GM21717 (cell line): Measurements from ENCODE around the gene AP3B2.

Experiments used
- ATAC-seq: cut with Tn5 transposase; IDR thresholded peaks from one replicate; pipeline ENCODE4 v1.9.1; 2021; ENCODE audit warnings: mild to moderate bottlenecking, moderate library complexity; ENCODE audit not compliant: unreplicated experiment

AP3B2 gene

DNA sequence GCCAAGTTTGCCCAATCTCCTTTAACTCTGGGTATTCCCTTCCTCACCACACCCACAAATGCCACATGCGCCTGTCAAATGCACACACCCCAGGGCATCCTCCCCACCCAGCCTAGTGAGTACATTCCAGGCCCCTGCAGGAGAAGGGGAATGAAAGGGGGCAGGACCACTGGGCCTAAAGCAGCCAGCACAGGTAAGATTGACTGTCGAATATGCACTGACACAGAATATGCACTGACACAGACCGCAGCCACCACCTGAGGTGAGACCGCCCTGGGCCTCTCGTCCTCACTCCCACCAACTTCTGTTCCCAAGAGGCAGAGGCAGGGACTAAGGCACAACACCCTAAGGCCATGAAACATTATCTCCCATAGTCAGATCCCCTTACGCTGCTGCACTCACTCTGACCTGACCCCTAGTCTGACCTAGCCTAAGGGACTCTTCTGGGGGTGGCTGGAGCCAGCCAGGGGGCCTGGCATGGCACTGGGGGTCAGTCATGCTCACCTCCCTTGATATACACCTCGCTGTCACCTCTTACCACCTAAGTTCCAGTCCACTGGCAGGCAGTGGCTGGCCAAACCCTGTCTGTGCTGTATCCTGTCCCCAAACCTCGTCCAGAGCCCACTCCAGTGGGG lies 10.8 kb downstream of the AP3B2 start:
- no peak for ATAC-seq

DNA sequence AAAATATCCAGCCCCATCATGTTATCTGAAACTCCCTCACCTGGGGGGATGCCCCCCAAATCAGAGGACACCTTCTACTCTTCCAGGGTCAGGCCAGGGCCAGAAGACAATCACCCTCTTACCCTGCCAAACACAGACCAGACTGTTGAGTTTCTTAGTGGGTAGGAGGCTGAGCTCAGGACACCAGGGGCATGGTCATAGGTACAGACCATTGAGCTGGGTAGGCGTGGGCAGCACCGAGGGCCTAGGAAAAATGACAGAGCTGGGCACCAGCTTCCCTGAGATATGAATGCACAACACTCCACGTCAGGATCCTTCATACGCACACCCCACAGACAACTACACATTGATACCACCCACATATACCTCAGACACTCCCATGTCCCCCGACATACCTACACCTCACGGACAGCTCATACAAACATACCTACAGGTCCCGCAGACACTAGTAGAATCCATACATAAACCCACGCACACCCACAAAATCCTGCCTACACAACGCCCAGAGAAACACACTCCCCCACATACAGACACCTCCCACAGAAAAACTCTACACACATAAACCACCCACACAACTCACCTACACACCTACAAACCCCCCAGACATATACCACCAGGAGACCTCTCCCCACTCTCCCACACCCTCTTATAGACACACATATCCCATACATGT lies 11.8 kb downstream of the AP3B2 start:
- ATAC-seq: no peak

DNA sequence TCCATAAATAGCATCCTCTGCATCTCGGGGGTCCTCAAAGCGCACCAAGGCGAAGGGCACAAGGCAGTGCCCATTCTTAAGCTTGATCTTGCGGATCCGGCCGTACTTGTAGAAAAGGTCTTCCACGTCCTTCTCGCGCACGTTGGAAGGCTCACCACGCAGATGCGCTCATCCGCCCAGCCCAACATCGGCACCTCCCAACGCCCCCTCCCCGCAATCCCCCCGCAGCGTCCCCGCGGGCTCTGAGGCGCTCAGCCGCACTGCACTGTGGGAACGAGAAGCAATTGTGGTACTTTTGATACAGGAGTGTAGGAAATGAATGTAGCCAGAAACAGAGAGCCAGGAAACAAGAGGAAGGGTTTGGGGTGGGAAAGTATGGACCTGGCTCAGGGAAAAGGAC lies 17.5 kb downstream of the AP3B2 start:
- ATAC-seq: no peak

DNA sequence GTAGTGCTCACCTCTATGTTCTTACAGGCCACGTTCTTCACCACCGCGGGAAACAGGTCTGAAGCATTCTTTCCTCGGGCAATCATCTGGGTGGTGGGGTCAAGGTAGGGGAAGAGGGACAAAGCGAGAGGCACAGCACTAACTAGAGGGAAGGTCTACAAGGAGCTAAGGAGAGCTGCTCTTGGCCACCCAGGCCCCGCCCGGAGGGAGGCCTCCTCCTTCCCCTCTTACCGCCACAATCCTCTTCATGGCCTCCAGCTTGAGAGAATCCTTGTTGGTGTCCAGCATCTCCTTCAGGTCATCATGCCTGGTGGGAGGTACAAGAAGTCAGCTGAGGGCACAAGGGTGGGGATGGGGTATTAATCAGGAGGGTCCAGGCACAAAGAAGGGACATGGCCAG lies 20.5 kb downstream of the AP3B2 start:
- ATAC-seq: no peak

DNA sequence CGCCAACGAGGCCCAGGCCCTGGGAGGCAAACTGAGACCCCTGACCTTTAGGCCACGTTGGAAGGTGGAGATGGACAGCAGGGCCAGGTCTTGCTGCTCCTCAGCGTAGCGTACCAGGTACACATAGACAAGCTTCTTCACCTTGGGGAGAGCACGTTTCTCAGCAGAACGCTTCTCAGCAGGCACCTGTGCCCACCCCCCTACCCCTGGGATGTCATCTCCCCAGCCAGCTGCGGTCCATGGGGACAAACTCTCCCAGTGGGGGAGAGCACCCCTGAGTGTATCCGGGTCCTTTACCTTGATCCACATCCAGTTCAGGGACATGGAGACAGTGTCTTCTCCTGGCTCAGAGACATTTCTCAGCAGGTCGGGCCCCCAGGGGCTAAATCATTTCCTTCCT lies 21.0 kb downstream of the AP3B2 start:
- no peak for ATAC-seq

DNA sequence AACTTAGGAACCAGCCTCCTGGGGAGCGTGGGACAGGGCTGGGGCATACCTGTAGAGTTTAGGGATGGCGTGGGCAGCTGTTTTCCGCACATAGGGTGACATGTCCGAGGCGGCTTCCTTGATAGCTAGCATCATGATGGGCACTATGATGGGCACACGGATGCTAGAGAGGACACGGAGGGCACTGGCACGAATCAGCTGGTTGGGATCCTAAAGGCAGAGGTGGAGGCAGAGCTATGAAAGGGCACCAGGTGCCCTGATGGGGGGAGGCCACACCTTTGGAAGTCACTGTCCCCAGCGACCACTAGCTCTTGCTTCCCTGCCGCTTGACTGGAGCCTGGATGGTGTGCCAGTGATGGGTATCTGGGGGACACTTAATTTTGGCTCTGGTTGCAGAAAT lies 28.3 kb downstream of the AP3B2 start:
- ATAC-seq: no peak

DNA sequence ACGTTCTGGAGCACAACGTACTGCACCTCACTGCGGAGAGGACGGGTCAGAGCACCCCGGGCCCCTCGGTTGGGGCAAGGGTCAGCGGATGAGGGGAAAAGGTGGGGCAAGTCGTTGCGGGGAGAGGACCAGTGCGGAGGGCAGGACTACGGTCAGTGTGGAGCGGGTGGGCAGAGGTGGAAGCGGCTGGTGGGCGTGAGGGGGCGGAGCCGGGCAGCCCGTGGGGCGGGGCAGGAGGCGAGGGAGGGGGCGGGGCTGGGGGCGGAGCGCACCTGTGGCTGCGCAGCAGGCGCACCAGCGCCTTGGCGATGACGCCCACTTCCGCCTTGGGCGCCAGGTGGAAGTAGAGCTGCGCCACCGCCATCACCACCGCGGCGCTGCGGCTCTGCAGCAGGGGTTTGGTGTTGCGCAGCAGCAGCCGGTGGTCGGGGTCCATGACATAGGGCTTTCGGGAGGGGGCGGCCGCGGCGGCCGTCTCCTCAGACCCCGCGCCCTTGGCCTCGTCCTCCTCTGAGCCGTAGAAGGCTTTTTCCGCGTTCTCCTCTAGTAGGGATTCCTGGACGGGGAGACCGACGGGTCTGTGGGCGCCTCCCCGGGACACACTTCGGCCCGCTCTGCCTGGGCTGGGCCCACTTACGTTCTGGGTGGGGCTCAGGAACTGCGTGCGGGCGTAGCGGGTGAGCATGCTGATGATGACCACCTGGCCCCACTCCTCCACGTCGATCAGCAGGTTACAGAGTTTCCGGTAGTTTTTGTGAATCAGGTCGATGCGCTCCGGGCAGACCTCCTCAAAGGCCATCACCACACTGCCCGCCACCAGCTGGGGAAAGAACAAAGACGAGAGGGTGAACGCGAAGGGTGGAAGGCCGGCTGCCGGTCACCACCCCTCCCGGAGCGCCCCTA lies 29.2 kb downstream of the AP3B2 start:
- peak; percentile 87 for ATAC-seq

DNA sequence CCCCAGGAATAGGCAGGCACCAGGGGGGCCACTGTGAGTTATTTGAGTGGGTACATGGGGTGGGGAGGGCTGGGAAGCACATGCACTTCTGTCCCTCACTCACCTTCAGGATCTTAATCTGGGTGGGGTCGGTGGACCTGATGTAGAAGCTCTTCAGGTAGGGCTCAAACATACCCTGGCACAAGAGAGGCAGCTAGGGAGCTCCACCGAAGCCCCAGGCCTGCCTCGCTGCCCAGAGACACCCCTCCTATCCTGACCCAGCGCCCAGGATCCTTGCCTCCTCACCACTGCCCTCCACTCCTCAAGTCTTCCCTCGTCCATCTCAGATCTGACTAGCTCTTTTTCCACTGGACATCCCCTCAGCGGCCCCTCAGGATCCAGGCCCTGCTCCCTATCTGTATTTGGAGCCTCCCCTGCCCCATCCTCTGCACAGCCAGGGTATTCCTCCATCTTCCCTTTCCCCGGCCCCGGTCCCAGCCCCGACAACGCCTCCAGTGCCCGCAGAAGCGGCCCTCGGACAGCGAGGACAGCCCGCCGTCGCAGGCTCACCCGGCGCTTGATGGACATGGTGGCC lies 30.0 kb downstream of the AP3B2 start:
- ATAC-seq: no peak

DNA sequence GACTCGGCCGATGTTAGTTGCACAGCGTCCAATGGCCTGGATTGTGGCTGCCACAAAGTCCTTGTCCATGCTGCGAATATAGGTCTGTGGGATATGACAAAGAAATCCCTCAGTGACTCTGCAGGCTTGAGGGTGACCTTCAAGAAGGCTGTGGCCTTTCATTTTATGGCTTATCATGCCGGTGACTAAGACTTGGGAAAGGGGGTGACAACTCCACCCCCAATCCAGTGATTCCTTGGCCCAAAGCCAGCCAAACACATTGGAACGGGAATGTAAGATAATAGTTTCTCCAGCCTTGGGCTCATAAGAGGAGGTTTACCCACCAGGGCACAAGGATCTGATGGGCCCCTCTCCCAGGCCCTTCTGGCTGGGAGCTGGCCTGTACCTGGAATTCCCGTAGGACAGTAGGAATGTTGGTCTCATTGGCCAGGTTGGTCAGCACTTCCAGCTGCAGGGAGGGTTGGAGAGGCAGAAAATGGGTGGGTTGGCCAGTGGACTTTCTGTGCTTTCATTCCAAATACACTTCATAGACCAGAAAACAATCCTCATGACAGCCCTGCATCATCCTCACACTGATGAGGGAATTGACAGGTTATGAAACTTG lies 31.9 kb downstream of the AP3B2 start:
- ATAC-seq: no peak

DNA sequence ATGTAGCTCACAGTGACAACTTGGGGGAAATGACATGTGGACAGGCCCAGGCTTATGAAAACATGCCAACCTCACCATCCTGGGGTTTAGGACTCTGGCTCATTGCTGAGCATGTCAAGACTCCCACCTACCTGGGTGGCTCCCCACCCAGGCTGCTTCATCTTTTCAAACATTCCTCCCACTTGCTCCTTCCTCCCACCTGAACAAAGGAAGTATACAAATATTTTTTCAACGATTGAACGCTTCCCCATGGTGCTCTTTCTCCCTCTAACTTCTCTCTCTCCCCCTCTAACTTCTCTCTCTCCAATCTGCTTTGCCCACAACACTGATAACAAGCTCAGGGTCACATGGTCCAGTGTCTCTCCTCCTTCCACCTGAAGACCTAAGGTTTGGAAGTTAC lies 34.8 kb downstream of the AP3B2 start:
- ATAC-seq: no peak

DNA sequence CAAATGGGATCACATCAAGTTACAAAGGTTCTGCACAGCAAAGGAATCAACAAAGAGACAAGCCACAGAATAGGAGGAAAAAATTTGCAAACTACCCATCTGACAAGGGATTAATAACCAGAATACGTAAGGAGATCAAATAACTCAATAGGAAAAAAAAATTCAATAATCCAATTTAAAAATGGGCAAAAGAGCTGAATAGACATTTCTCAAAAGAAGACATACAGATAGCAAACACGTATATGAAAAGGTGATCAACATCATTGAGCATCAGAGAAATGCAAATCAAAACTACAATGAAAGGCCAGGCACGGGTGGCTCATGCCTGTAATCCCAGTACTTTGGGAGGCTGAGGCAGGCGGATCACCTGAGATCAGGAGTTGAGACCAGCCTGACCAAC lies 39.0 kb downstream of the AP3B2 start:
- no peak for ATAC-seq

DNA sequence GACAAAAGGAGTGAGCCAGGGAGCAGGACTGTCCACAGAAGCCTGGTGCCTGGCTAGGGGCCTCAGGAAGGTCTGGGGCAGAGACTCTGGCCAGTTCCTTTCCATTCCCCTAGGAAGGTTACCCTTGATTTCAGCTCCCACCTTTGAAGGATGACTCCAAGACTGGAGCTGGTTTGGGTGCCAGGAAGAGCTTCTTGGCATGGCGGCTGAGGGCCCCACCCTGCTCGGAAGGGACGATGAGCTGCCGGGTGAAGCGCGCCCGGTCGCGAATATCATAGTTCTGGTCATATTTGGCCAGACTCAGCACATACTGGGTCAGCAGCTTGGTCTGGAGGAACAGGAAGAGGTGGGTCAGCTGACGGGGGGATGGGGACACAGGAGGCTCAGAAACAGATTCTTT lies 43.1 kb downstream of the AP3B2 start:
- no peak for ATAC-seq

DNA sequence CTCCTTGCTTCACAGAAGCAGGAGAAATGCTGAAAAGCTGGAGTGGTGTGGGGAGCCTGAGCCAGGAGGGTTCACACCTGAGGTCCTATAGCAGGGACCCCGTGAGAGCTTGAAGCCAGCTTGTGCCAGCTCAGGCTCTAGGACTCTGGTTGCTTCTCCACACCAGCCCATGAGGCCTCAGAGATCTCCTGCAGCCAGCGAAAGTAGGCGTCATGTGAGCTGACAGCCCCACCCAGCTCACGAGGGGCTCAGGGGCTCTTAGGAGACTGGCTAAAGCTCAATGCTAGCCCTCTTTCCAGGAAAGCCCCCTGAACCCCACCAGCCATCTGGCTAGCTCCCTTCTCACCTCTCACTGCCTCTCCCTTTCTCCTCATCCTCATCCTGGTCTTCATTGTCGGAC lies 45.7 kb downstream of the AP3B2 start:
- ATAC-seq: no peak

DNA sequence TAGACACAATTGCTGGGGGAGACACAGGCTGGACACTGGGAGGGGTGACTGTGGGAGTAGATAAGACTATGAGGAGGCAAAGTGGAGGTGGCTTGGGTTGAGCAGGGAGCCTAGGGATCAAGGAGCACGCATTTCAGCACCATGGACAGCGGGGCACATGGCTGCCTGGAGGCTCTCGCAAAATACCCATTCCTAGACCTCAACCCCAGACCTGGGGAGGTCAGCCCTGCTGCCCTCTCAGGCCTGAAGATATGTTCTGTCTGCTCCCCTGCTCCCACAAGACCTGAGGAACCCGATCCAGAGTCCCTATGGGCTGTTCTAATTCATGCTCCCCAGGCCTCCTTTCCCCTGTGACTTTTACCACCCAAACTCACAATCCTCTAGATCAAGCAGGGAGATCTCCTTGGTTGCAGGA lies 46.5 kb downstream of the AP3B2 start:
- no peak for ATAC-seq

DNA sequence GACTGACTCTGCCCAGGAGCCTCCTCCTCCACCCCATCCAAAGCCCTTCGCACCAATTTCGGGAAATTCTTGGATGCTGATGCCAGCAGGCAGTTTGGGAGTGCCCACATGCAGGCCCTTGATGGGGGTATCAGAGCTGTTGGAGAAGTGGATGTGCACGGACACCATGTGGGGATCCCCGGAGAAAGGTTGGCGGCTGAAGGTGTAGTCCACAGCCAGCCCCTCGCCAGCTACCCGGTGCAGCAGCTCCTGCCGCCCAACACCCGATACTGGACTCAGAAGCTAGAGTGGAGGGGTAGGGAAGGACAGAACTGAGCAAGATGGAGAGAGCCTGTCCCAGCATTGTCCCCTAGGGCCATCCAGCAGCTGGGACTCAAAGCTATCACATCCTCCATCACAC lies 47.0 kb downstream of the AP3B2 start:
- no peak for ATAC-seq

DNA sequence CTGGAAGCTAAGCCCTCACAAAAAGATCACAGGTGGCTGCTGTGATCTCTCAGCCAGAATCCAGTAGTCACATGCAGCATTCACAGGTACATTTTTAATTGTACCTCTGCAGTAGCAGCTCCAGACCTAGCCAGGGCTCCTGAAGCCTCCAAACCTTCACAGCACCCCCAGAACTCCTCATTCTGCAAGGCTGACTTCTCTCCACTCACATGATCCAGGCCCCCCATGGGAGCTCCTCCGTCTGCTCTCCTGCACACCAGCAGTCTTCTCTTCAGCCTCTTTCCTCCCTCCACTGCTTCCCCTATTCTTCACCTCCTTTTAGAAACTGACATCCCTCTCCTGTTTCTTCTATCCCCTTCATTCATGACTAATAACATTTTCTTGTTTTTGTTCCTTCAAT lies 49.3 kb downstream of the AP3B2 start:
- no peak for ATAC-seq

DNA sequence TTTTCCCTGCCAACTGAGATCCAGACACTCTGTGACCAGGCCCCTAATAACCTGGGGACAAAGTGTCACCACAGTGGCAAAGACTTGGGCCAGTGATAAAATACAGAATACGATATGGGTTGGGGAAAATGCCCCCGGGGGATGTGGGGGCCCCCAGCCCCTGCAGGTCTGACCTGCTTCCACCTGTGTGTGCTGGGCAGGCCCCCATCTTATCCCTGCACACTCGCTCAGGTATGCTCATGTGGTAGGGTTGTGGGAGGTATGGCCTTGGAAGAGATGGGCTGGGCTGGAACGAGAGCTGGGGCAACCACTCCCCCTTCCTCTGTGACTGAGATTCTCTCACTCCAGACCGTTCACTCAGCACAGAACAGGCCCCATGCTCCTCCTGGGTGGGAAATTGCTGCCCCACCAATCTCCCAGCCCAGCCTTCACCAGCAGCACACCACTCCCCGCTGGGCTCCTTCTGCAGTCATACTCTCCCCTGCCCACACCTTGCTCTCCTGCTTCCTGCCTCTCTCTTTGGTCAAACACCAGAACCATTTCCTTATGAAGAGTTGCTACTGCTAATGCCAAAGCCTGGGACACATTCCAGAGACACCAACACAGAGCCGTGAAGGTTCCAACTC lies 52.9 kb downstream of the AP3B2 start:
- no peak for ATAC-seq

DNA sequence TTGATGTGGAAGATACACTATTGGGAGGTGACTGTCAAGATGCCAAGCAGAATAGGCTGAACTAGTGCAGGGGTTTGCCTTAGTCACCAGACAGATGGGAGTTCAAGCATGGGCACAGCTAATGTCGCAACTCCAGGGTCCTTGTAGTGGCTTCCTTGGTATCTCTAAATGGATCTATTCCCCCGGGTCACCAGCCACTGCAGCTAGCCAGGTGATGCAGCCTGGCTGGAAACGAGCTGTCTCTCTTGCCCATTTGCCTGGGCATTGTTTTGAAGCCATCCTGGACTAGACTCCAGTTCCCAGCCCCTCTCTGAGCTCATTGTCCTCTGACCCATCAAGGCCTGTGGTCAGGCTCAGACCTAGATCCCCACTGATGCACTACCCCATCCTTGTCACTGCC lies 54.1 kb downstream of the AP3B2 start:
- ATAC-seq: no peak

DNA sequence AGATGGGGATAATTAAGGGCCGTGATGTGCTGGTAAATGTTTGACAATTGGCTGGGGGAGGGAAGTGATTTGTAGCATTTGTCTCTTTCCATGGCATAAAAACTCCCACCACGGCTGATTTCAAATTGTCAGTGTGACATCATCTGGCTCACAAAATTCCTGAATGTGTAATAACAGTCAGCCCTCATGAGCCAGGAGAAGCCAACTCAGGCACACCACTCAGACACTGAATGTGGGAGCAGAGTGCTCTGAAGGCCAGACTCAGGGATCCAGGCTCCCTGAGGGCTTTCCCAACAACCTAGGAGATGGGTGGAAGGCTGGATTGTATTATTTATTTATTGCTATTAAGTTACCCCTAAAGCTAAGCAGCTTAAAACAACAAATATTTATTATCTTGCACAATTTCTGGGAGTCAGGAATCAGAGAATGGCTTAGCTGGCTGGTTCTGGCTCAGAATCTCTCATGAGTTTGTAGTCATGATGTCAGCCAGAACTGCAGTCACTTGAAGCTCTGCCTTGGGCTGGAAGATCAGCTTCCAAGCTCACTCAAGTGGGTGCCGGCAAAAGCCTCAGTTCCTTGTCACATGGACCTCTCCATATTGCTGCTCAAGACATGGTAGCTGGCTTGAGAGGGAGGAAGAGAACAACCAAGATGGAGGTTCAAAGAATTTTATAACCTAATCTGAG lies 56.0 kb downstream of the AP3B2 start:
- no peak for ATAC-seq

DNA sequence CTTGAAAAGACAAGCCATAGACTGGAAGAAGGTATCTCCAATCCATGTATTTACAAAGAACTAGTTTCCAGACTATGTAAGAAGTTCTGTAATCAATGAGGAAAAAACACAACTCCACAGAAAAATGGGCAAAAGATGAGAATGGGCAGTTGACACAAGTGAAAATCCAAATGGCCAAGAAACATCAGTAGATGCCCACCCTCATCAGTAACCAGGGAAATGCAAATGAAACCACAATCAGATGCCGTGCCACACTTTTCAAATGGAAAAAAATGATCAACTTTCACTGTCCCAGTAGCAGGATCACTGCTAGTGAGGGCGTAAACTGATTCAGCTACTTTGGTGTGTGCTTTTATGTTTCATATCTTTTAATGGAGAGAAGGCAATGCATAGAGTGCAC lies 58.0 kb downstream of the AP3B2 start:
- no peak for ATAC-seq
